Astrocyte (in vitro differentiated cells and primary cell): ENCODE data around the gene LY9. TPM values are rescaled to one million over a fixed set of nuclear protein-coding genes. Genes with fewer than 3 reads are reported as not detected.

ENCODE experiments used
- DNase-seq: peaks from one replicate; pipeline ENCODE4 v3.0.0-alpha.2; 2010; ENCODE audit warnings: low read depth
- FAIRE-seq: peaks from 2 replicates; lab custom pipeline; 2011; peaks lifted over from hg19 to GRCh38; lab: Jason Lieb, UNC
- H2AFZ ChIP-seq: 2 replicates; pipeline ENCODE4 v1.6.0; 2012; ENCODE audit warnings: low read depth, low read length, inconsistent platforms
- H3K27ac ChIP-seq: 2 replicates; pipeline ENCODE4 v1.5.1; 2011; ENCODE audit warnings: low read depth, low read length, inconsistent platforms
- H3K27me3 ChIP-seq: 2 replicates; pipeline ENCODE4 v1.6.0; 2011; ENCODE audit warnings: low read length, inconsistent platforms; ENCODE audit not compliant: insufficient read depth
- H3K36me3 ChIP-seq: 2 replicates; pipeline ENCODE4 v1.5.1; 2011; ENCODE audit warnings: low read length, inconsistent platforms; ENCODE audit not compliant: insufficient read depth
- H3K4me1 ChIP-seq: 2 replicates; pipeline ENCODE4 v1.5.1; 2011; ENCODE audit warnings: low read length, inconsistent platforms; ENCODE audit not compliant: insufficient read depth
- H3K4me2 ChIP-seq: 2 replicates; pipeline ENCODE4 v1.6.0; 2012; ENCODE audit warnings: low read length, inconsistent platforms
- H3K4me3 ChIP-seq: 2 replicates; pipeline ENCODE4 v1.5.1; 2011; ENCODE audit warnings: low read depth, mild to moderate bottlenecking, low read length, inconsistent platforms; ENCODE audit not compliant: insufficient read depth
- H3K79me2 ChIP-seq: 2 replicates; pipeline ENCODE4 v1.6.0; 2012; ENCODE audit warnings: mild to moderate bottlenecking, low read length, inconsistent platforms; ENCODE audit not compliant: insufficient read depth
- H3K9ac ChIP-seq: 2 replicates; pipeline ENCODE4 v1.6.0; 2012; ENCODE audit warnings: mild to moderate bottlenecking, low read length, inconsistent platforms
- H3K9me3 ChIP-seq: 2 replicates; pipeline ENCODE4 v1.5.1; 2012; ENCODE audit warnings: low read depth, mild to moderate bottlenecking, low read length, inconsistent platforms; ENCODE audit not compliant: insufficient read depth
- H4K20me1 ChIP-seq: 2 replicates; pipeline ENCODE4 v1.6.0; 2012; ENCODE audit warnings: low read length, inconsistent platforms; ENCODE audit not compliant: insufficient read depth
- H3K27ac Mint-ChIP-seq: one replicate; pipeline ENCODE4 v1.8.0; 2021; ENCODE audit warnings: mild to moderate bottlenecking, mixed read lengths; ENCODE audit not compliant: unreplicated experiment
- H3K27me3 Mint-ChIP-seq: one replicate; pipeline ENCODE4 v1.8.0; 2021; ENCODE audit warnings: low read depth, mixed read lengths; ENCODE audit not compliant: unreplicated experiment
- H3K36me3 Mint-ChIP-seq: one replicate; pipeline ENCODE4 v1.8.0; 2021; ENCODE audit warnings: low read depth, mixed read lengths; ENCODE audit not compliant: unreplicated experiment
- H3K4me1 Mint-ChIP-seq: one replicate; pipeline ENCODE4 v1.8.0; 2021; ENCODE audit warnings: low read depth, mixed read lengths; ENCODE audit not compliant: unreplicated experiment
- H3K4me3 Mint-ChIP-seq: one replicate; pipeline ENCODE4 v1.8.0; 2021; ENCODE audit warnings: mild to moderate bottlenecking, moderate library complexity, mixed read lengths; ENCODE audit not compliant: unreplicated experiment
- H3K9me3 Mint-ChIP-seq: one replicate; pipeline ENCODE4 v1.8.0; 2021; ENCODE audit warnings: mild to moderate bottlenecking, mixed read lengths; ENCODE audit not compliant: unreplicated experiment
- CTCF ChIP-seq: IDR thresholded peaks from 2 replicates; pipeline ENCODE4 v1.5.1; 2011; ENCODE audit warnings: low read depth, mild to moderate bottlenecking, inconsistent platforms, low read length, moderate library complexity; ENCODE audit not compliant: insufficient read depth
- EZH2 ChIP-seq: IDR thresholded peaks from 2 replicates; pipeline ENCODE4 v1.6.1; 2012; ENCODE audit warnings: mild to moderate bottlenecking, low read length, inconsistent platforms; ENCODE audit not compliant: insufficient read depth
- total RNA-seq: library from RNA; stranded (reverse); gene quantifications from 2 replicates; pipeline ENCODE4 v1.2.1, GENCODE V29; 2021

Gene LY9
- total RNA-seq, 1 donor from 2014 or later, result not detected

GRCh38 chr1:160768295-160768657, 27.7 kb upstream of the LY9 start:
- H3K4me3 Mint-ChIP-seq, result no peak overlapping the region
- no peaks in the 10 kb centered on the region for H3K4me1 Mint-ChIP-seq
- FAIRE-seq, result no peak
- no peaks in the 10 kb centered on the region for H3K36me3 ChIP-seq
- peak; percentile 18 for TF ChIP-seq CTCF
- no peak for TF ChIP-seq EZH2
- no peaks in the 10 kb centered on the region for H4K20me1 ChIP-seq
- H3K27me3 Mint-ChIP-seq, result peaks cover 5% of the 10 kb centered on the region
- H3K9ac ChIP-seq, result no peak overlapping the region
- H3K4me2 ChIP-seq, result no peak overlapping the region
- no peaks in the 10 kb centered on the region for H3K9me3 Mint-ChIP-seq
- no peak overlapping the region for H3K27ac Mint-ChIP-seq
- no peaks in the 10 kb centered on the region for H3K4me1 ChIP-seq
- no peaks in the 10 kb centered on the region for H3K27me3 ChIP-seq
- H3K9me3 ChIP-seq, result no peaks in the 10 kb centered on the region
- H2AFZ ChIP-seq, result no peak overlapping the region
- no peaks in the 10 kb centered on the region for H3K79me2 ChIP-seq
- no peaks in the 10 kb centered on the region for H3K36me3 Mint-ChIP-seq
- H3K4me3 ChIP-seq, result no peak overlapping the region
- DNase-seq, result no peak
- H3K27ac ChIP-seq, result no peak overlapping the region

- Histone ChIP-seq H3K27me3 (no peaks in the 10 kb centered on the region), H3K27ac (no peak overlapping the region), H3K9me3 (no peaks in the 10 kb centered on the region), H3K79me2 (no peaks in the 10 kb centered on the region), H3K36me3 (no peaks in the 10 kb centered on the region), H3K4me3 (no peak overlapping the region), H4K20me1 (no peaks in the 10 kb centered on the region), H2AFZ (no peak overlapping the region), H3K9ac (no peak overlapping the region), H3K4me1 (no peaks in the 10 kb centered on the region), H3K4me2 (no peak overlapping the region)
- Mint-ChIP-seq H3K36me3 (no peaks in the 10 kb centered on the region), H3K4me3 (no peak overlapping the region), H3K4me1 (peaks cover 7% of the 10 kb centered on the region), H3K9me3 (no peaks in the 10 kb centered on the region), H3K27ac (no peak overlapping the region), H3K27me3 (peaks cover 3% of the 10 kb centered on the region)
- FAIRE-seq (no peak), DNase-seq (no peak)
- TF ChIP-seq EZH2, result no peak
- TF ChIP-seq CTCF, result no peak
Measured at GRCh38 chr1:160772331-160772730, 23.6 kb upstream of the LY9 start.

- no peak overlapping the region for H3K27ac ChIP-seq
- H3K4me1 Mint-ChIP-seq, result peaks cover 7% of the 10 kb centered on the region
- no peaks in the 10 kb centered on the region for H3K4me1 ChIP-seq
- no peak overlapping the region for H3K9ac ChIP-seq
- TF ChIP-seq CTCF (no peak), EZH2 (no peak)
- H3K36me3 ChIP-seq, result no peaks in the 10 kb centered on the region
- no peaks in the 10 kb centered on the region for H3K79me2 ChIP-seq
- no peak for DNase-seq
- H3K27me3 ChIP-seq, result no peaks in the 10 kb centered on the region
- H2AFZ ChIP-seq, result no peak overlapping the region
- peaks cover 3% of the 10 kb centered on the region for H3K27me3 Mint-ChIP-seq
- no peak overlapping the region for H3K4me3 Mint-ChIP-seq
- no peak for FAIRE-seq
- no peaks in the 10 kb centered on the region for H4K20me1 ChIP-seq
- no peak overlapping the region for H3K27ac Mint-ChIP-seq
- no peaks in the 10 kb centered on the region for H3K9me3 ChIP-seq
- no peak overlapping the region for H3K4me3 ChIP-seq
- no peak overlapping the region for H3K4me2 ChIP-seq
- peaks cover 3% of the 10 kb centered on the region for H3K9me3 Mint-ChIP-seq
- no peaks in the 10 kb centered on the region for H3K36me3 Mint-ChIP-seq
Measured at GRCh38 chr1:160773093-160773492, 22.9 kb upstream of the LY9 start.
